HepG2 (cell line): ENCODE measurements around the gene PCDHGB3. TPM values are rescaled to one million over a fixed set of nuclear protein-coding genes. Genes with fewer than 3 reads are reported as not detected.

Experiments
- ATAC-seq: fragments of 200-7000 bp; cut with Tn5 transposase; 3 replicates; pipeline ENCODE4 v1.9.1; 2020; ENCODE audit warnings: mild to moderate bottlenecking, moderate library complexity
- BruUV-seq: library from RNA; stranded (reverse); fragments of 400-500 nt; replicated peaks from 2 replicates; lab custom pipeline; 2021; lab: Mats Ljungman, UMichigan
- CTCF ChIA-PET: fragments of 300-600 bp; formaldehyde crosslinking; extraction: SDS; loops from one replicate; lab custom pipeline; 2021; ENCODE audit warnings: low total read pairs, inconsistent platforms, low intra/inter-chr PET ratio; lab: Yijun Ruan, JAX
- POLR2A ChIA-PET: fragments of 350-600 bp; sonication (Branson Sonifier 250); formaldehyde crosslinking; loops from one replicate; lab custom pipeline; 2020; ENCODE audit warnings: antibody characterized with exemption, inconsistent platforms; lab: Yijun Ruan, JAX
- DNase-seq: peaks from one replicate; pipeline ENCODE4 v3.0.0-alpha.2; 2015; ENCODE audit warnings: low spot score
- FAIRE-seq: peaks from 3 replicates; lab custom pipeline; 2011; peaks lifted over from hg19 to GRCh38; lab: Jason Lieb, UNC
- H2AFZ ChIP-seq: one replicate; pipeline ENCODE4 v1.6.1; 2011; ENCODE audit warnings: low read length, inconsistent platforms
- H3K27ac ChIP-seq: fragments of 300-600 bp; 3 replicates; pipeline ENCODE4 v1.8.0; 2011; ENCODE audit warnings: mixed run types, mild to moderate bottlenecking, mixed read lengths, low read length, inconsistent platforms; ENCODE audit not compliant: insufficient read depth; ENCODE audit errors: extremely low read length
- H3K27me3 ChIP-seq, 2 experiments: fragments of 200-600 bp in 1 of 2; 2 replicates in 1 of 2; 3 replicates in 1 of 2; pipeline versions ENCODE4 v1.6.0 to v1.8.0; 2011; ENCODE audit warnings: low read length in 2 of 2, mild to moderate bottlenecking in 2 of 2, moderate library complexity in 2 of 2, inconsistent platforms in 1 of 2; ENCODE audit not compliant: insufficient read depth in 2 of 2, control insufficient read depth in 1 of 2
- H3K36me3 ChIP-seq, 2 experiments: fragments of 200-600 bp in 1 of 2; replicated peaks in 1 of 2; 2 replicates in 1 of 2; 3 replicates in 1 of 2; pipeline versions ENCODE4 v1.5.1 to v1.8.0; 2011; ENCODE audit warnings: low read length in 2 of 2, inconsistent platforms in 1 of 2; ENCODE audit not compliant: insufficient read depth in 2 of 2, control insufficient read depth in 1 of 2
- H3K4me1 ChIP-seq: 2 replicates; pipeline ENCODE4 v1.5.1; 2012; ENCODE audit warnings: low read length, inconsistent platforms; ENCODE audit not compliant: insufficient read depth
- H3K4me2 ChIP-seq: 2 replicates; pipeline ENCODE4 v1.6.0; 2011; ENCODE audit warnings: low read depth, low read length, inconsistent platforms
- H3K4me3 ChIP-seq, 3 experiments: fragments of 200-600 bp in 1 of 3; sonication (generic), shearing (Covaris generic) in 1 of 3; replicated peaks in 1 of 3; 2 replicates each; pipeline ENCODE4 v1.5.1; 2011 to 2016; ENCODE audit warnings: low read length in 3 of 3, inconsistent platforms in 2 of 3, low read depth in 2 of 3, mild to moderate bottlenecking in 2 of 3, control low read depth in 1 of 3, mixed read lengths in 1 of 3; ENCODE audit not compliant: insufficient read depth in 1 of 3
- H3K79me2 ChIP-seq: one replicate; pipeline ENCODE4 v1.6.1; 2011; ENCODE audit warnings: low read length, inconsistent platforms; ENCODE audit not compliant: insufficient read depth
- H3K9ac ChIP-seq: 2 replicates; pipeline ENCODE4 v1.6.0; 2011; ENCODE audit warnings: mild to moderate bottlenecking, low read depth, low read length, inconsistent platforms; ENCODE audit not compliant: insufficient read depth
- H3K9me3 ChIP-seq: 2 replicates; pipeline ENCODE4 v1.5.1; 2012; ENCODE audit warnings: mild to moderate bottlenecking, low read length
- H4K20me1 ChIP-seq: 2 replicates; pipeline ENCODE4 v1.6.0; 2011; ENCODE audit warnings: inconsistent platforms, mild to moderate bottlenecking, low read length, moderate library complexity; ENCODE audit not compliant: insufficient read depth
- ARNT2 ChIP-seq: sonication (generic); formaldehyde crosslinking; IDR thresholded peaks from 2 replicates; pipeline ENCODE4 v1.8.0; 2022; ENCODE audit warnings: mild to moderate bottlenecking, low read depth, missing genetic modification reagents, moderate library complexity
- FOXA3 ChIP-seq: IDR thresholded peaks from 2 replicates; pipeline ENCODE4 v1.6.1; 2016; ENCODE audit warnings: missing genetic modification reagents, missing compliant biosample characterization
- FOXC1 ChIP-seq: sonication (generic); formaldehyde crosslinking; IDR thresholded peaks from 2 replicates; pipeline ENCODE4 v1.8.0; 2022; ENCODE audit warnings: mild to moderate bottlenecking, missing genetic modification reagents, borderline replicate concordance
- FOXK1 ChIP-seq: sonication (generic); formaldehyde crosslinking; IDR thresholded peaks from 2 replicates; pipeline ENCODE4 v1.4.0; 2020; ENCODE audit warnings: low read depth, missing genetic modification reagents, borderline replicate concordance
- NCOA2 ChIP-seq: sonication (generic); formaldehyde crosslinking; IDR thresholded peaks from 2 replicates; pipeline ENCODE4 v1.8.0; 2022; ENCODE audit warnings: inconsistent platforms
- POLR2G ChIP-seq: fragments of 200-400 bp; formaldehyde crosslinking; IDR thresholded peaks from 2 replicates; pipeline ENCODE4 v1.6.1; 2018; ENCODE audit warnings: mild to moderate bottlenecking, low read depth, low read length, moderate library complexity
- SP1 ChIP-seq, 2 experiments: fragments of 450-650 bp in 1 of 2; sonication (generic) in 1 of 2; formaldehyde crosslinking in 1 of 2; IDR thresholded peaks; 2 replicates each; pipeline versions ENCODE4 v1.4.0 to v1.6.1; 2016 to 2020; ENCODE audit warnings: missing genetic modification reagents in 1 of 2
- TAF15 ChIP-seq: fragments of 200-400 bp; formaldehyde crosslinking; IDR thresholded peaks from one replicate; pipeline ENCODE4 v1.6.1; 2018; ENCODE audit warnings: mild to moderate bottlenecking, low read depth, low read length; ENCODE audit not compliant: poor library complexity, severe bottlenecking
- TBX3 ChIP-seq: fragments of 450-650 bp; IDR thresholded peaks from 2 replicates; pipeline ENCODE4 v1.6.1; 2017; ENCODE audit warnings: antibody characterized with exemption, mild to moderate bottlenecking, inconsistent platforms, borderline replicate concordance
- ZNF160 ChIP-seq: sonication (generic); formaldehyde crosslinking; IDR thresholded peaks from 2 replicates; pipeline ENCODE4 v1.8.0; 2022; ENCODE audit warnings: mild to moderate bottlenecking, inconsistent platforms, missing genetic modification reagents
- ZNF20 ChIP-seq: sonication (generic); formaldehyde crosslinking; IDR thresholded peaks from 2 replicates; pipeline ENCODE4 v1.4.0; 2020; ENCODE audit warnings: mild to moderate bottlenecking, moderate library complexity, missing genetic modification reagents
- ZNF335 ChIP-seq: sonication (generic); formaldehyde crosslinking; IDR thresholded peaks from 2 replicates; pipeline ENCODE4 v1.4.0; 2020; ENCODE audit warnings: missing genetic modification reagents
- ZNF550 ChIP-seq: sonication (generic); formaldehyde crosslinking; IDR thresholded peaks from 2 replicates; pipeline ENCODE4 v1.4.0; 2020; ENCODE audit warnings: mild to moderate bottlenecking, missing genetic modification reagents, borderline replicate concordance
- ZNF557 ChIP-seq: sonication (generic); formaldehyde crosslinking; IDR thresholded peaks from 2 replicates; pipeline ENCODE4 v1.4.0; 2020; ENCODE audit warnings: missing genetic modification reagents
- ZNF652 ChIP-seq: IDR thresholded peaks from 2 replicates; pipeline ENCODE4 v1.6.1; 2016; ENCODE audit warnings: low read depth, borderline replicate concordance
- ZNF747 ChIP-seq: sonication (generic); formaldehyde crosslinking; IDR thresholded peaks from 2 replicates; pipeline ENCODE4 v1.8.1; 2023; ENCODE audit warnings: missing genetic modification reagents, mild to moderate bottlenecking, borderline replicate concordance
- WGBS: methylation state at CpG from one replicate; pipeline ENCODE4 v1.1.6; 2017; ENCODE audit warnings: low lambda C conversion rate; 5-methylcytosine and 5-hydroxymethylcytosine counted together
- in situ Hi-C: cut with HindIII; loops from 2 replicates; pipeline ENCODE4 v1.10.0; 2017; ENCODE audit warnings: low pct_unique_long_range_greater_than_20kb; ENCODE audit not compliant: extremely low pct_ligation_motif_present
- intact Hi-C: fragments of 100-400 bp; cut with micrococcal nuclease; formaldehyde crosslinking; loops from one replicate; pipeline ENCODE4 v1.10.0; 2022; ENCODE audit not compliant: unreplicated experiment
- polyA plus RNA-seq, 8 experiments: library from polyadenylated mRNA; depleted of rRNA in 3 of 8; stranded (reverse) in 7 of 8; unstranded in 1 of 8; fragments of >200 nt; fragmentation: Illumina TruSeq in 4 of 8; extraction: Trizol in 4 of 8; gene quantifications; 2 replicates each; pipeline versions ENCODE4 v1.2.1 to v1.2.3, GENCODE V29; 2011 to 2016; ENCODE audit warnings: low read depth in 4 of 8, missing spikeins in 1 of 8, mixed read lengths in 1 of 8; ENCODE audit not compliant: insufficient read depth in 1 of 8
- total RNA-seq, 5 experiments: library from RNA; depleted of rRNA; stranded (reverse); fragments of >200 nt; fragmentation: Illumina TruSeq; extraction: Trizol; gene quantifications; 2 replicates each; pipeline ENCODE4 v1.2.3, GENCODE V29; 2016; ENCODE audit warnings: low read depth in 1 of 5
- TF ChIP-seq, protein P1 (sequence below): IDR thresholded peaks from 2 replicates; pipeline ENCODE4 v1.6.1; 2016; ENCODE audit warnings: missing genetic modification reagents, missing compliant biosample characterization
- TF ChIP-seq, protein P2 (sequence below): sonication (generic); formaldehyde crosslinking; IDR thresholded peaks from 2 replicates; pipeline ENCODE4 v1.8.1; 2023; ENCODE audit warnings: missing genetic modification reagents, mild to moderate bottlenecking, borderline replicate concordance
- TF ChIP-seq, protein P3 (sequence below): sonication (generic); formaldehyde crosslinking; IDR thresholded peaks from 2 replicates; pipeline ENCODE4 v1.4.0; 2020; ENCODE audit warnings: missing genetic modification reagents

The PCDHGB3 gene
- total and polyA plus RNA-seq, 2 of the 13 experiments (the other 11 are each of a cell fraction or from before 2014, with no cell fraction given): 0.40 to 0.44 TPM

DNA sequence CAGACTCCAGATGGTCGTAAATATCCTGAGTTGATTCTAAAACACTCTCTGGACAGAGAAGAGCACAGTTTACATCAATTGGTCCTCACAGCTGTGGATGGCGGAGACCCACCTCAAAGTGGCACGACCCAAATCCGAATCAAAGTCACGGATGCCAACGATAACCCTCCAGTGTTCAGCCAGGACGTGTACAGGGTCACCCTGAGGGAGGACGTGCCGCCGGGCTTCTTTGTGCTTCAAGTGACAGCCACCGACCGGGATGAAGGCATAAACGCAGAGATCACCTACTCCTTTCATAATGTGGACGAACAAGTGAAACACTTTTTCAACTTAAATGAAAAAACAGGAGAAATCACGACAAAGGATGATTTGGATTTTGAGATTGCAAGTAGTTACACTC is 9.4 kb upstream of the PCDHGB3 start:
- no TSS peak for BruUV-seq
- Histone ChIP-seq H3K4me2 (peak overlapping the region; percentile 31), H3K27ac (no peak overlapping the region), H3K9ac (no peak overlapping the region), H3K9me3 (peaks cover 51% of the 10 kb centered on the region), H3K4me1 (no peaks in the 10 kb centered on the region), H3K27me3 (no peaks in the 10 kb centered on the region), H3K79me2 (no peaks in the 10 kb centered on the region), H2AFZ (no peak overlapping the region), H4K20me1 (no peaks in the 10 kb centered on the region), H3K36me3 (no peaks in the 10 kb centered on the region), H3K4me3 (peak overlapping the region in 1 of 3 experiments; percentile 63; a peak in 1 of 6 replicates)
- intact Hi-C loops: no loop called here
- in situ Hi-C loops: no loop called here
- no peak for ATAC-seq
- ChIA-PET CTCF (interaction anchor here (1.6 to 1.8 kb wide), 2 partner anchors 164 to 203 kb away, joined by 5 to 10 read pairs; no protein-coding TSS in a partner anchor), POLR2A (interaction anchor here (0.8 kb wide), 1 partner anchor 203 kb away, joined by 4 read pairs; no protein-coding TSS in a partner anchor)
- FAIRE-seq: no peak
- 58% methylated on average over 13 of the region's 15 CpGs for WGBS
- TF ChIP-seq TBX3: no peak
- no peak for TF ChIP-seq SP1 (IDR thresholded peaks at IDR 0.05)
- no peak for TF ChIP-seq SP1 (CRISPR knock-in tag; IDR thresholded peaks at IDR 0.05)
- no peak for TF ChIP-seq FOXA3 (CRISPR knock-in tag)
- TF ChIP-seq ARNT2: no peak
- no peak for TF ChIP-seq ZNF550 (CRISPR knock-in tag)
- no peak for TF ChIP-seq ZNF557 (CRISPR knock-in tag)
- TF ChIP-seq, protein P1, sequence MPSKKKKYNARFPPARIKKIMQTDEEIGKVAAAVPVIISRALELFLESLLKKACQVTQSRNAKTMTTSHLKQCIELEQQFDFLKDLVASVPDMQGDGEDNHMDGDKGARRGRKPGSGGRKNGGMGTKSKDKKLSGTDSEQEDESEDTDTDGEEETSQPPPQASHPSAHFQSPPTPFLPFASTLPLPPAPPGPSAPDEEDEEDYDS (CRISPR knock-in tag): no peak
- TF ChIP-seq FOXC1 (CRISPR knock-in tag): no peak
- TF ChIP-seq POLR2G: no peak
- no peak for DNase-seq

DNA sequence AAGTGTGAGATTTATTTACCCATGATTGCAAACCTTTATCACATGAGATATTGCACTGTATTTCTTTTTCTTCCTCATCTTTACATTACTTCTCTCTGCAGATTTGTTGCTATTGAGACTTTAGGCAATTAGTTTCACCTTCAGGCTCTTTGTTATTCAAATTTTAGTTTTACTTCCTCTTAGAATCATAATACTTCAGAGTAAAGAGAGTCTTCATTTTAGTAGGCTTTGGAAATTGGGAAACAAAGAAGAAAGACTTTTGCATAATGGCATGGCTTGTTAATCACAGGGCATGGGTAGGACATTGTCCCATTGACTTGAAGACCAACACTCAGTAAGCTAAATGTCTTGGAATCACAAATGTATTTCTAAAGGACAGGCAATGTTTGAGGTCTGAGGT is 7.3 kb upstream of the PCDHGB3 start:
- POLR2A ChIA-PET: no interaction called here
- Histone ChIP-seq H3K4me2 (no peak overlapping the region), H2AFZ (no peak overlapping the region), H4K20me1 (no peaks in the 10 kb centered on the region), H3K4me1 (no peaks in the 10 kb centered on the region), H3K4me3 (no peak overlapping the region), H3K79me2 (no peaks in the 10 kb centered on the region), H3K36me3 (no peaks in the 10 kb centered on the region), H3K9me3 (peaks cover 54% of the 10 kb centered on the region), H3K9ac (no peak overlapping the region), H3K27ac (no peak overlapping the region), H3K27me3 (no peaks in the 10 kb centered on the region)
- BruUV-seq: no TSS peak
- intact Hi-C loops (no loop called here), in situ Hi-C loops (no loop called here)
- CTCF ChIA-PET: no interaction called here
- DNase-seq: no peak
- no peak for ATAC-seq
- FAIRE-seq: no peak
- TF ChIP-seq ZNF652 (CRISPR knock-in tag) (no peak), TAF15 (no peak), ZNF20 (CRISPR knock-in tag) (no peak), ZNF335 (CRISPR knock-in tag) (no peak), NCOA2 (CRISPR knock-in tag) (no peak), ZNF160 (CRISPR knock-in tag) (no peak), FOXK1 (CRISPR knock-in tag) (no peak), ZNF747 (no peak)
- TF ChIP-seq, protein P2, sequence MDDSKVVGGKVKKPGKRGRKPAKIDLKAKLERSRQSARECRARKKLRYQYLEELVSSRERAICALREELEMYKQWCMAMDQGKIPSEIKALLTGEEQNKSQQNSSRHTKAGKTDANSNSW: no peak
- TF ChIP-seq, protein P3, sequence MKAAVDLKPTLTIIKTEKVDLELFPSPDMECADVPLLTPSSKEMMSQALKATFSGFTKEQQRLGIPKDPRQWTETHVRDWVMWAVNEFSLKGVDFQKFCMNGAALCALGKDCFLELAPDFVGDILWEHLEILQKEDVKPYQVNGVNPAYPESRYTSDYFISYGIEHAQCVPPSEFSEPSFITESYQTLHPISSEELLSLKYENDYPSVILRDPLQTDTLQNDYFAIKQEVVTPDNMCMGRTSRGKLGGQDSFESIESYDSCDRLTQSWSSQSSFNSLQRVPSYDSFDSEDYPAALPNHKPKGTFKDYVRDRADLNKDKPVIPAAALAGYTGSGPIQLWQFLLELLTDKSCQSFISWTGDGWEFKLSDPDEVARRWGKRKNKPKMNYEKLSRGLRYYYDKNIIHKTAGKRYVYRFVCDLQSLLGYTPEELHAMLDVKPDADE (CRISPR knock-in tag): no peak
